Body of pancreas (tissue), 4 donors: ENCODE results near the gene USP11.

Source experiments
- POLR2A ChIP-seq, 3 donors: fragments of 450-650 bp; IDR thresholded peaks; one replicate each; pipeline ENCODE4 v1.6.1; 2016; ENCODE audit warnings: antibody characterized with exemption in 3 of 3, mild to moderate bottlenecking in 2 of 3
- TF ChIP-seq, protein P1 (sequence below), 7 experiments: fragments of 450-650 bp in 4 of 7; fragments of 200-600 bp in 3 of 7; sonication (generic) in 3 of 7; IDR thresholded peaks; one replicate each; pipeline ENCODE4 v1.5.1; 2016 to 2019; ENCODE audit warnings: antibody characterized with exemption in 7 of 7

DNA sequence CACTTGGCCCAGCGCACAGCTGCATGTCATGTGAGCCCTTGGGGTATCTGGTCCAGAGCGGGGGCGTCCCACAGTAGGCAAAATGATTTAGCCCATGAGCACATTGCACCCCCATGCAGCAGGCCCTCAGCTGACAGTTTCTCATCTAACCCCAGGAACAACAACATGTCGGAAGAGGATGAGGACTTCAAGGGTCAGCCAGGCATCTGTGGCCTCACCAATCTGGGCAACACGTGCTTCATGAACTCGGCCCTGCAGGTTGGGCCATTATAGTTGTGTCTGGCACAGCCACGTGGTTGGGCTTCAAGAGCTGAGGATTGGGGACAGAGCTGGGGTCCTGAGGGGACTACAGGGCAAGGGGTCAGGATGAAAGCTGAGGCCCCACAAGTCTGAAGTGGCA is 7.8 kb downstream of the USP11 start:
- TF ChIP-seq, protein P1, sequence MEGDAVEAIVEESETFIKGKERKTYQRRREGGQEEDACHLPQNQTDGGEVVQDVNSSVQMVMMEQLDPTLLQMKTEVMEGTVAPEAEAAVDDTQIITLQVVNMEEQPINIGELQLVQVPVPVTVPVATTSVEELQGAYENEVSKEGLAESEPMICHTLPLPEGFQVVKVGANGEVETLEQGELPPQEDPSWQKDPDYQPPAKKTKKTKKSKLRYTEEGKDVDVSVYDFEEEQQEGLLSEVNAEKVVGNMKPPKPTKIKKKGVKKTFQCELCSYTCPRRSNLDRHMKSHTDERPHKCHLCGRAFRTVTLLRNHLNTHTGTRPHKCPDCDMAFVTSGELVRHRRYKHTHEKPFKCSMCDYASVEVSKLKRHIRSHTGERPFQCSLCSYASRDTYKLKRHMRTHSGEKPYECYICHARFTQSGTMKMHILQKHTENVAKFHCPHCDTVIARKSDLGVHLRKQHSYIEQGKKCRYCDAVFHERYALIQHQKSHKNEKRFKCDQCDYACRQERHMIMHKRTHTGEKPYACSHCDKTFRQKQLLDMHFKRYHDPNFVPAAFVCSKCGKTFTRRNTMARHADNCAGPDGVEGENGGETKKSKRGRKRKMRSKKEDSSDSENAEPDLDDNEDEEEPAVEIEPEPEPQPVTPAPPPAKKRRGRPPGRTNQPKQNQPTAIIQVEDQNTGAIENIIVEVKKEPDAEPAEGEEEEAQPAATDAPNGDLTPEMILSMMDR (IDR thresholded peaks at IDR 0.05): no peak
- TF ChIP-seq POLR2A (IDR thresholded peaks at IDR 0.05): no peak
